ENCODE results near the gene LAMP5.

Gene LAMP5, protein sequence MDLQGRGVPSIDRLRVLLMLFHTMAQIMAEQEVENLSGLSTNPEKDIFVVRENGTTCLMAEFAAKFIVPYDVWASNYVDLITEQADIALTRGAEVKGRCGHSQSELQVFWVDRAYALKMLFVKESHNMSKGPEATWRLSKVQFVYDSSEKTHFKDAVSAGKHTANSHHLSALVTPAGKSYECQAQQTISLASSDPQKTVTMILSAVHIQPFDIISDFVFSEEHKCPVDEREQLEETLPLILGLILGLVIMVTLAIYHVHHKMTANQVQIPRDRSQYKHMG

DNA sequence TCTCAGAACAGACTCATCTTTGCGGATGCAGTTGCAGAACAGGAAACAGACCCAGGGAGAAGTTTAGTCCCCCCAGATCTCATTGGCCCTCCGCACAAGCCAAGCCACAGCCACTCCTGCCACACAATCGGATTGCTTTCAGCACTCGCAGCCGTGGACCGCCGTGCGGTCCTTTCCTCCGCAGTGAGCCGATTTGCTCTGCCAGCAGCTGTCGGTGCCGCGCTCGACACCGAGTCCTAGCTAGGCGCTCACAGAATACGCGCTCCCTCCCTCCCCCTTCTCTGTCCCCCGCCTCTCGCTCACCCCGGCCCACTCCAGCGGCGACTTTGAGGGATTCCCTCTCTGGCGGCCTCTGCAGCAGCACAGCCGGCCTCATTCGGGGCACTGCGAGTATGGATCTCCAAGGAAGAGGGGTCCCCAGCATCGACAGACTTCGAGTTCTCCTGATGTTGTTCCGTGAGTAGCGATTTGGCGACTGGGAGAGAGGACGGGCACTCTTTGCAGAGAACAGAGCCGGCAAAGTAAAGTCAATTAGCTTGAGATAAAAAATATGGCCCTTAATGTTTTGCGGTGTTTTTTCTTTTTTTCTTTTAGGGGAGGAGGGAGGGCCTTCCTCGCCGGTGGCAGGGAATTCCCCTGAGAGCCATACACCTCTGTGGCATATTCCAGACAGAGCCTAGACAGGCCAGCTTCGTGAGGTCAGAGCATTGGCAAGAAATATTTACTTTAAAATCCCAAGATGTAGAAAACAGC, at the start of gene LAMP5:
LAMP5 (plus strand) TSS at position 130 of the 753 bp plus-strand sequence; CDS start at position 393, 263 bp downstream.
- no peak for DNase-seq

DNA sequence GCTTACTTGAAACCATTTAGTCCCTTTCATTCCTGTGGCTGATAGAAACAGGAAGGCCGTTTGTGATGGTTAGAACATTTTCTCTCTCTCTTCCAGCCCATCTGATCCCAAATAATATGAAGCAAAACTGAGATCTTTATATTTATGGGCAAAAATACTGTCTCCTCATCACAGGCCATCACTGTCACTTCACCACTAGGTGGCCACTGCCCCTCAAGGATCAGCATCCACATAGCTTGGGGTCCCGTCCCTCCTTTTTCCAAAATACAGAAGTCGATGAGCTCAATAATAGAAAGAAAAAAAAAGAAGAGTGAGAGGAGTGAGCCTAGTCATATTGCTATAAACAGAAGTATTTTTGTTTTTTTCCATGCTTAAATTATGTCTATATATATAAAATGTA, 46.4 kb upstream of the LAMP5 start:
- no peak for DNase-seq

DNA sequence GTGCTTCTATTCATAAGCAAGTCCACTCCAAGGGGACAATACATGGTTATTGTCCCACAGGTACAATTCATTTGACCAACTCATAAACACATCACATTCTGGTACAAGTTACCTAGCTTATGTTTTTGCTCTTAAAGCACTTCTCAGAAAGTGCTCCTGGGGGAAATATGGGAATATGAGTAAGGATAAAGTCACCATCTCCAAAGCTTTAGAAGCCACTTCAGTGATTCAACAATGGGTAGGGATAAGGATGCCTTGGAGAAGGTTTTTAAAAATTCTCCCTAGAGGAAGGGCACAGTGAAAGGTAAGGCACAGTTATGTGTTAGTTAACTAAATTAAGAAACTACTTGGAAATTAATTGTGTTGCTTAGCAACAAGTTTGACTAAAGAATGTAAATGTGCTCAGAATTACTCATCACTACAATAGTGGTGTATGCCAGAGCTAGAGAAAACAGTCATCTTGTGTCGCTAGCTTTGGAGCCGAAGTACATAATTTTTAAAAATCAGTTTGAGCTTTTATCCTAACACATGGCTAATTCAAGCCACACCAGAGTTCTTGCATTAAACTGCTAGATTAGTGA, 39.5 kb upstream of the LAMP5 start:
- no peak for DNase-seq

DNA sequence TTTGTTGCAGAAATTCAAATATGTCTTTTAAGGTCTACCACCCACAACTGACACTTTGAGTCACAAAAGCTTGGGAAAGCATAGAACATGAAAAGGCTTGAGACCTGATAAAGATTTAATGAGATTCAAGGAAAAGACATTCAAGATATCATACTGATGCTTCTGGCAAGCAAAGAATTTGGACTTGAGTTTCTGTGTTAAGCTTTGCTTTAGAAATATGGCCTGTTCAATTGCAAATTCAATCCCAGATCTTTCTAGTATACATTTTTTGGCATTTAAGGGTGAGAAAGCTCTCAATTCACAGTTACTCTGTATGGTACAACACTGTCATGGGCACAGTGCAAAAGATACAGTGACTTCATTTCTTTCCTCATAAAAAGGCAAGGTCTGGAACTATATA, 38.9 kb upstream of the LAMP5 start:
- DNase-seq: no peak

DNA sequence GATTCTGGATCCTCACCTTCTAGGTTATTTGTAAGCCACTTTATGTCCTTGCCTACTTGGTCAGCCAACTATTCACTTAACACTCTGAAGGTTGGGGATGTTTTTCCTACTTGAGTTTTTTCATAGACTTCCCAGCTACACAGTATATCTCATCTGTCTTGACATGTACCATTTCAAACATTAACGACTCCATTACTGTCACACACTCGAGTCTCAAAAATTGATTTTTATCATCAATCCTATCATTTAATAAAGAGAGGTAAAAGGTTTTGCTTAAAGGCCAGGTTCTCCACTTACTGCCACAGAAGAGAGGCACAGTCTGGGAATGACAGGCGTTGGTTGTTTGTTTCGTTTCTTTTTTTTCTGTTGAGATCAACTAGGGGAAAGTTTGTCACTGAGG, 38.2 kb upstream of the LAMP5 start:
- DNase-seq: no peak

DNA sequence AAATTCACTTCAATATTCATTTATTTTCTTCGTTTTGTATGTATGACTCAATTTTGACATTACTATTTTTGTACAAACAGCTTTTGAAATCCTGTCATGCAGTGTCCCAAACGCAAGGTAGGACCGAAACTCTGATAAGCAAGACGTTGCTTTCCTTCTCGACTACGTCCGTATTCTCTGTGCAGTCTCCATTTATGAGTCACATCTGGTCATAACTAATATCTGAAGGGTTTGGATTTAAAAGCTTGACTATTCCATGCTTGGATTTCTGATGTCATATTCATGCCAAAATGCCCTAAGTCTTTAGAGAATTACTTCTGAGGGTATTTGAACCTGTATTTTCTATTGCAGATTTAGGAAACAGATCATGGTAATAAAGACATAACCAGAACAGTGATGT, 37.8 kb upstream of the LAMP5 start:
- DNase-seq: no peak

DNA sequence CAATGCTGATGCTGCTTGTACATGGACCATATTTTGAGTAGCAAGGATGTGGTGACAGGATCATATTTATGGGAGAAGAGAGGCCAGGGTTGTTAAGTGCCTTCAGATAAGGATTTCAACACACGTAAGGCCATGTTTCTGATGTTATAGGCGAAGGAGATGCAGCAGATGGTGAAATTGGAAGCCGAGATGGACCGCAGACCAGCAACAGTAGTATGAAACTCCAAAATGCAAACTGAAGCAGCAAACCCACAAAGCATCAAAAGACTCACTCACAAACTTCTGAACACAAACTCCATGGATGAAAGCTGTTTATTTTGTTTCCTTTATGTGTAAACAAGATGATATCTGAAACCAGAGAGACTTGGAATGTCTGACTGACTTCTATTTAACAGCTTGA, 35.6 kb upstream of the LAMP5 start:
- DNase-seq: no peak

DNA sequence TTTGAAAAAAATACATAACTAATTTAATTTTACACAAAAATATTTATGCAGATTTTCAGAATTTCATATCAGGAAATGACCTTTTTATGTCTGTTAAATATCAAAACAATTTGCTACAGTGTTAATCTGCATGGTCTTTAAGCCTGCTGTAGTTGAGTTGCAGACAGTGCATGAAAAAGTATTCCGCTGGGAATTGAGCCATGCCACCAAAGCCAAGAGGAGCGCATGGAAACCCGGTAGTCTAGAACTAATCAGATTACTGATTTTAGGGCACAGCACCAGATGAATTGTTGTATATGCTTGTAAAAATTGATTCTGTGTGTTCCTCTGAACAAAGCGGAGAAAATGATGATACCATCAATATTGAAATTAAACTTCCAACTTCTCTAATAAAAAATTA, 34.3 kb upstream of the LAMP5 start:
- no peak for DNase-seq

DNA sequence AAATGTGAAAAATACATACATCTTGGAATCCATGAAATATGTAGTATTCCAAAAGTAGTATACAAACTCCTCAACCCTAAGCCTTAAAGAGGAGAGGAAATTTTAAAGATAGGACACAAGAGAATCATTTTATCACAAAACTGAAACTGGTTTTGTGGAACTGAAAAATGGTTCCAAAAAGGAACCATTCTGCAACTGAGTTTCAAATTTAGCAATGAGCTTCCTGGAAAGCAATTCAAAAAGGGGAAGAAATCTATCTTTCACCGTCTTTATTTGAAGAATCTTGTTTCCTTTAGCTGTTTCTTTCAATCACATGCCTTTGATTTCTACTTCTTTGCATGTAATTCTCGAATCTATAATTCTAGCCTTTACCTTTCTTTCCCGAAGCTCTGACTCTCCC, 32.2 kb upstream of the LAMP5 start:
- no peak for DNase-seq

DNA sequence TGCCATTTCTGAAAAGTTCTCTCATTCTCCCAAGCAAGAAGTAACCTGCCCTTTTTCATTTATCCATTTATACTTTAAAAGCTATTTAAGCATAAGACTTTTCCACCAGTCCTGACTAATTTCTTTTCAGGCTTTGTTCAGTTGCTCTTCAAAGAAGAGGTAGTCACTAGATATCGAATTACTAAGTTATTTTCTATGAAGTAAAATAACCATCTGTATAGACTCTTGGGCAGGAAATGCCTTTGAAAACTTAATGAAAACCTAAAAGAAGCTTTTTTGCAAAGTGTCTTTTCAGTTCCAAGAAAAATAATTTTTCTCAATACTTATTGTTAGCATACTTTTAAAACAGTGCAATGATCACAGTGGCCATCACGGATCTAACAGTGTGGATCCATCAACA, 31.3 kb upstream of the LAMP5 start:
- no peak for DNase-seq

DNA sequence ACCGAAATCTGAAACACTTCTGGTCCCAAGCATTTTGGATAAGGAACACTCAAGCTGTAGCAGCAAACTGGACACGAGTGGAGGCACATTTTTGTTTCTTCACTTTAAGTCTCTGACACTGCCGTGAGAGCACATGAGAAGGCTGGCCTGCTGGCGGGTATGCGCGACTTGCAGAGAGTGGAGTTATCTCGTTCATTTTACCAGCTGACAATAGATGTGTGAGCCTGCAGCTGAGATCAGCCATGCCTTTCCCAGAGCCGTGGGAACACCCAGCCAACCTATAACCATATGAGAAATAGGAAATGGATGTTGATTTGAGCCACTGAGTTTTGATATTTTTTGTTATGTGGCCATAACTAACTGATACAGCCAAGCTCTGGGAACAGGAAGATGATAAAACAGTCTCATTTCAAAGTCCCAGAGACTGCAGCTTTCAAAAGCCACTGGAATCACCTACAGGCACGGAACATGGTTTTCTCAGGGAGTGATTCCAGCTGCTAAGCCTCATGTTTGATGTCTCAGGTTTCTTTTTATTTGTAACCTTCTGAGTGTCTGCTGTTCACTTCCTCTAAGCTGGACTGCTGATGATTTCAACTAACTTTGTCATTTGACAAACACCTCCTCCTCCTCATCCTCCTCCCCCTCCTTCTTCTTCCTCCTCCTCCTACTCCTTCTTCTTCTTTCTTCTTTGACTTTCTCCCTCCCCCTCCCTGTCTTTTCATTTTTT, 28.6 kb upstream of the LAMP5 start:
- no peak for DNase-seq

DNA sequence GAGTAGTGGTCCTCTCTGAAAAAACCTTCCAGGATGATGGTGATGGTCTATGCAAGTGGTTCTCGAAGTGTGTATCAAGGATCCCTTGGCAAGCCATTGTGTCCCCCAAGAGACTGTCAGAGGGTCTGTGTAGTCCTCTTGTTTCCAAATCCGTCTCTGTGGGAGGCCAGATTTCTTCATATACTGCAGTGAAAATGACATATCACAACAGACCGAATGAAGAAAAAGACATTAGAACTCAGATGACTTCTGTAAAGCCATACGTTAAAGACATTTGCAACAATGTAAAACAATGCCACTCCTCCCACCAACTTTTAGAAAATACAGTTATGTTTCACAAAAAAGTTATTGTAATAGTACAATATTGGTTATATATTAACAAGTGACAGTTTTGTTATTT, 27.2 kb upstream of the LAMP5 start:
- DNase-seq: no peak

DNA sequence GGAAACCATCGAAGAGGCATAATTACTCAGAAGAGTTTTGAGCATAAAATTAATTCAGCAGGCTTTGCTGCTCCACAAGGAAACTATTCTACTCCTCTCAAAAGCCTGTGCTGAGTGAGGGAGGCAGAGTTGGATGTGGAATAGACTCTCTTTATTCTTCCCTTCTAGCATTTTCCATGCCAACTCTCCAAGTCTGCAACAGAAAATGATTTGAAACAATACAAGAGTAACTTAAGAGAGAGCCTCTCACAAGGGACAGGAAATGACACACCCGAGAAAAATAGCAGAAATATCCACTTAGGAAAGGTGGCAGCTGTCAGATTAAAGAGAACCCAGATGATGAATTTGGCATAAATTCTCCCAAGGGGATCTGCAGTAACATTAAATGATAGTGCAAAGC, 26.3 kb upstream of the LAMP5 start:
- DNase-seq: no peak

DNA sequence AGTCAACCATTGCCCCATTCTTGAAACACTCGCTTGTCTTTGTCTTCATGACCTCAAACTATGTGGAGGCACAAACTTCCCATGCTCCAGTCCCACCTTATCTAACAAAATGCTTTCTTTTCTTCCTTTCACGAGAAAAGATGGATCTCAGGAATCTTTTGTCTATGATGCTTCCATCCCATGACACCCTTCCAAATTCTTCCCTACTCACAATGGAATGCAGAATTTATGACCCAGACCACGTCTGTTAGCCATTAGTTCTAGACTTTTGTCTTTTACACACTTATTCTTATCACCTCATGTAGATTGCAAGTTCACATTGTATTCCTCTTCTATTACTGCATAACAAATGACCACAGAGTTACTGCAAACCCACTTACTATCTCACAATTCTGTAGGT, 24.2 kb upstream of the LAMP5 start:
- no peak for DNase-seq

DNA sequence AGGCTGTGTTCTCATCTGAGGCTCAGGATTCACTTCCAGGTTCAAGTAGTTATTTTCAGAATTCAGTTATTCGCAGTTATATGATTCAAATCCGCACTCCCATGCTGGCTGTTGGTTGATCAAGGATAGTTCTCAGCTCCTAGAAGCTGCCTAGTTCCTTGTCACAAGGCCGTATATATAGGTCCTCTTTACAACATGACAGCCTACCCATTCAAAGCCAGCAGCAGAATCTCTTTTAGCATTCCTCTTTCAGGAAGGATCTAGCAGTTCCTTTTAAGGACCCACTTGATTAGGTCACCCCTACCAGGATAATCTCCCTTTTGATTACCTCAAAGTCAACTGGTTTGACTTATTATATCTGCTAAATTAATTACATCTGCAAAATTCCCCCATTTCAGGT, 23.8 kb upstream of the LAMP5 start:
- no peak for DNase-seq

DNA sequence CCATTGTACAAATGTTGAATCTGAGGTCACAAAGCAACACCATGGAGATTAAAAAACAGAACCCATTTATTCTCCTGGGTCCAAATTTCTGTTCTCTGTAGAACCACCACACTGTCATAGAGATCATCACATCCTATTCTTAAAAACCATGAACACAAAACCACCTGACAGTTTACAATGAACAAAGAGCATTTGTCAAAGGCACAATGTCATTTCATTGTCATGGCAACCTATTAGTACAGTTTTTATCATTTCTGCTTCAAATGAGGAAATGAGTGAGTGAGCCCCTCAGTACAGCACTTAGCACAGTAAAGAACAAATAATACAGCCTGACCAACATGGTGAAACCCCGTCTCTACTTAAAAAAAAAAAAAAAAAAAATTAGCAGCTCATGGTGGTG, 23.1 kb upstream of the LAMP5 start:
- DNase-seq: no peak

DNA sequence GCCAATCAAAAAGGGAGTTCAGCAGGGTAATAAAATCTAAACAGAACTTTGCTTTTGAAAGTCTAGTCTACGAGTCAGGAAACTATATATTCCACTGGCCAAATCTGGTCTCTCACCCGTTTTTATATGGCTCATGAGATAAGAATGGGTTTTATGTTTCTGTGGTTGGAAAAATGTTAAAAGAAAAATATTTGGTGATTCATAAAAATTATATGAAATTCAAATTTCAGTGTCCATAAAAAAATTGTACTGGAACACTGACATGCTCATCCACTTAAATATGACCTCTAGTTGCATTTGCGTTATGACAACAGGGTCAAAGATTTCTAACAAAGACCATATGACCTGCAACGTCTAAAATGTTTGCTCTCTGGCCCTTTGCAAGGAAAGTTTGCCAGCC, 22.3 kb upstream of the LAMP5 start:
- DNase-seq: no peak

DNA sequence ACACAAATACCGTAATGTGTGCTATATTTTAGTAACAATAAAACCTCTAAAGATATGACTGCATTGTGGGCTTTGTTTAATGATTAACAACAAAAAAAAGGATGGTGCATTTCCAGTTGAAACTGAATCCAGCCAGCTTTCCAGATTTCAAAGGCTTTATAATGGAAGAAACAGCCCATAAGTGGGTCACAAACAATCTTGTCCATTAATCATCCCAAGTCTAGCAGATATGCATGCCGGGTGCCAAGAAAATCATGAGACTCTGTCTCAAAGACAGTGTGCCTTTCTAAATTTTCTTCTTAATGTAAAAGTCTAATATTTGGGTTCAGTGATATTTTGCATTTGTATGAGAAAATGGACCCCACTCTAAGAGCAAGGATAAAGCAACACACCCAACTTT, 20.6 kb upstream of the LAMP5 start:
- no peak for DNase-seq

DNA sequence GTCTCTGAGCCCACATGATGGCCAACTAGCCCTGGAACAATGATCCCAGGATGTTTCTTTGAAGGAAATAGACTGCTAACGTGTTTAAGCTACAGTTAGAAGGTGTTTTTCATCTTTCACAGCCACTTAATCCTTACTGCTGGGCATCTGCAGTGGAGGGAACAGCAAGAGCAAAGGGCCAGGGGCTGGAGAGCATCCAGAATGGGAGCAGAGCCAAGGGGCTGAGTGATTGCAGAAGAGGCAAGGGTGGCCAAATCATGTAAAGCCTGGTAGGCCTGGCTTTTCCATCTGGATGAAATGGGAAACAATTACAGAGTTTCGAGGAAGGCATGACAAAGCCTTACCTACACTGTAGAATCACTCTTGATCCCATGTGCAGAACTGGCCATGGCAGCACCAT, 18.7 kb upstream of the LAMP5 start:
- DNase-seq: no peak

DNA sequence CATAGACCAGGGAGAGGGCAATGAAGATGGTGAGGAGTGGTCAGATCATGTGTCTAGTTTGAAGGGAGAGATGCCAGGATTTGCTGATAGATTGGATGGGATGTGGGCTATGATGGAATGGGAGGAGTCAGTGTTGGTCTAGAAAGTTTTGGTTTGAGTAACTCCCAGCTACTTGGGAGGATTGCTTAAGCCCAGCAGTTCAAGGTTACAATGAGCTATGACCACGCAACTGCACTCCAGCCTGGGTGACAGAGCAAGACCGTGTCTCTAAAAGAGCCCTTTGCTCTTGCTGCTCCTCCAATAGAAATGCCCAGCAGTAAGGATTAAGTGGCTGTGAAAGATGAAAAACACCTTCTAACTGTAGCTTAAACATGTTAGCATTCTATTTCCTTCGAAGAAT, 18.2 kb upstream of the LAMP5 start:
- DNase-seq: no peak

DNA sequence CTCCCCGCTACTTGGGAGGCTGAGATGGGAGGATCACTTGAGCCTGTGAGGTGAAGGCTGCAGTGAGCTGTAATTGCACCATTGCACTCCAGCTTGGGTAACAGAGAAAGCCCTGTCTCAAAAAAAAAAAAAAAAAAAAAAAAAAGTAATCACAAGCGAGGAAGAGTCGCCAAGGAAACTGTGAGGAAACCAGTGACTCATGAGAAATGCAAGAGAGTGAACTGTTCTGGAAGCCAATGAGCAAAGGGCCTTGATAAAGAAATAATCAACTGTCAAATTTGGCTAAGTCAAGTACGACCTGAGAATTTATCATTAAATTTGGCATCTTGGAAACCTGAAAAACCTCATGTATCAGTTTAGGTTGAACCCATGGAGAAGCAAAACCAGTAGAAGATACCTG, 16.1 kb upstream of the LAMP5 start:
- no peak for DNase-seq

DNA sequence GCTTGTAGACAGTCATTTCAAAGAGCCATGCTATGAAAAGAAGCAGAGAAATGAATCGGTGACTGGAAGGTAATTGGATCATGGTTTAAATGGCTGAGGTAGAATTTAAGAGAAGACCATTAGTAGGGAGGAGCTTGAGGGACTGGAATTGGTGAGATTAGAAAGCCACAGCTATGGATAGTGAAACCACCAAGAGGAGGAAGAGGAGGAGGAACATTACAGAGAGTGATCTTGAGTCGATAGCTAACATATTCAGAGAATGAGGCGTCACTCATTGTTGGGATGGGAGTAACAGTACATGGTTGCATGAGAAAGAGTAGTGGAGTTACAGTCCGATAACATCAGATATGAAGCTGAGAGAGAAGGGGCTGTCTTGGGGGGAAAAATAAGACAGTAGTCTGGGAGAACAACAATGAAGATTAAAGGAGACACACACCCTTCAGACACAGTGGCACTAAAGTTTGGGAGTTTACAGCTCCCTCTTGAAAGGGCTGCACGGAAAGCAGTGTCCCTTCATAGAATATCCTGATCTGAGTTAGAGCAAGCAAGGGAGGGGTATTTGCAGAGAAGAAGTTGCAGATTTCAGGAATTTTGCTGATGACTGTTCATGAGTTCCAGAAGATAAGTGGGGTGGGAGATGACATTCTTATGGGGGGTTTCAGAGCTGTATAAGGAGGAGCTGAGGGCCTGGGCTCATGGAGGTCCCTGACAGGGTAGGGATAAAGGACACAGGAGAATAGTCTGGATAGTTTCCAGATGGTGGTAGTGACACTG, 15.1 kb upstream of the LAMP5 start:
- DNase-seq: no peak

DNA sequence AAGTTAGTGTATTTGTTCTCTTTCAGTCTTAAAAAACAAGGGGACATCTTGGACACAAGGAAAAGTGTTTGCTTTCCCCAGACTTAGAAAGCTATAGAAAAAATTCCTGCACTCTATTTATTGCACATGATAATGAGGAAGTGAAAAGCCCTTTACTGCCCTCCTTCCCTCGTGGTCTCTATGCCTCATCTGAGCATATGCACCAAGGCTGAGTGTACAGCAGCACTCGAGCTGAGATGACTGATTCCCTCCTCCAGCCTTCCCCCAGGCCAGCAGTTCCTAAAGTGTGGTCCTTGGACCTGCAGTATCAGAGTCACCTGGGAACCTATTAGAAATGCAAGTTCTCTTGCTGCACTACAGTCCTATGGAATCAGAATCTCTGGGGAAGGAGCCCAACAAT, 14.3 kb upstream of the LAMP5 start:
- no peak for DNase-seq

Measured in NCI-H774 (cell line).